BE2C (cell line): Measurements from ENCODE around the gene AHI1.

ENCODE experiments used
- DNase-seq: peaks from one replicate; pipeline ENCODE4 v3.0.0-alpha.2; 2020
- H3K27me3 ChIP-seq: fragments of 250-450 bp; sonication (Bioruptor Pico); 2 replicates; pipeline ENCODE4 v1.5.1; 2020; ENCODE audit warnings: mild to moderate bottlenecking
- H3K36me3 ChIP-seq: fragments of 250-450 bp; sonication (Bioruptor Pico); 2 replicates; pipeline ENCODE4 v1.5.1; 2020; ENCODE audit warnings: mild to moderate bottlenecking
- H3K4me1 ChIP-seq: fragments of 250-450 bp; sonication (Bioruptor Pico); 2 replicates; pipeline ENCODE4 v1.5.1; 2020
- H3K4me3 ChIP-seq: 2 replicates; pipeline ENCODE4 v1.5.1; 2011; ENCODE audit warnings: low read depth, low read length
- H3K9me3 ChIP-seq: fragments of 250-450 bp; sonication (Bioruptor Pico); 2 replicates; pipeline ENCODE4 v1.5.1; 2020
- CTCF ChIP-seq: IDR thresholded peaks from 2 replicates; pipeline ENCODE4 v1.5.1; 2012; ENCODE audit warnings: mild to moderate bottlenecking, low read depth, low read length

Gene AHI1

GRCh38 chr6:135403584-135403983 lies 94.0 kb downstream of the AHI1 start:
- Histone ChIP-seq H3K27me3 (no peaks in the 10 kb centered on the region), H3K36me3 (no peaks in the 10 kb centered on the region; the same call in 1 of the 2 replicates), H3K4me3 (no peak overlapping the region), H3K9me3 (no peaks in the 10 kb centered on the region), H3K4me1 (no peaks in the 10 kb centered on the region)
- TF ChIP-seq CTCF, result no peak
- DNase-seq, result no peak

GRCh38 chr6:135402311-135402710 lies 95.2 kb downstream of the AHI1 start:
- no peaks in the 10 kb centered on the region for H3K27me3 ChIP-seq
- H3K4me1 ChIP-seq, result no peaks in the 10 kb centered on the region
- no peak overlapping the region for H3K4me3 ChIP-seq
- H3K9me3 ChIP-seq, result no peaks in the 10 kb centered on the region
- no peak for TF ChIP-seq CTCF
- H3K36me3 ChIP-seq, result no peaks in the 10 kb centered on the region; the same call in 1 of the 2 replicates
- no peak for DNase-seq

- H3K36me3 ChIP-seq, result no peaks in the 10 kb centered on the region; the same call in 1 of the 2 replicates
- no peaks in the 10 kb centered on the region for H3K27me3 ChIP-seq
- H3K4me3 ChIP-seq, result no peak overlapping the region
- TF ChIP-seq CTCF, result no peak
- no peaks in the 10 kb centered on the region for H3K9me3 ChIP-seq
- no peak for DNase-seq
- no peaks in the 10 kb centered on the region for H3K4me1 ChIP-seq
These were observed 100.2 kb downstream of the AHI1 start for GRCh38 chr6:135397172-135397952.

GRCh38 chr6:135395136-135395535 lies 102.4 kb downstream of the AHI1 start:
- Histone ChIP-seq H3K4me1 (no peaks in the 10 kb centered on the region), H3K36me3 (no peaks in the 10 kb centered on the region), H3K9me3 (no peaks in the 10 kb centered on the region), H3K27me3 (no peaks in the 10 kb centered on the region), H3K4me3 (no peak overlapping the region)
- TF ChIP-seq CTCF, result no peak
- no peak for DNase-seq

GRCh38 chr6:135393289-135393688 lies 104.3 kb downstream of the AHI1 start:
- no peaks in the 10 kb centered on the region for H3K9me3 ChIP-seq
- no peak for DNase-seq
- no peaks in the 10 kb centered on the region for H3K36me3 ChIP-seq
- no peaks in the 10 kb centered on the region for H3K27me3 ChIP-seq
- H3K4me3 ChIP-seq, result no peak overlapping the region
- H3K4me1 ChIP-seq, result no peaks in the 10 kb centered on the region
- TF ChIP-seq CTCF, result no peak

- no peaks in the 10 kb centered on the region for H3K4me1 ChIP-seq
- H3K9me3 ChIP-seq, result no peaks in the 10 kb centered on the region
- DNase-seq, result no peak
- no peaks in the 10 kb centered on the region for H3K36me3 ChIP-seq
- no peak for TF ChIP-seq CTCF
- no peak overlapping the region for H3K4me3 ChIP-seq
- H3K27me3 ChIP-seq, result no peaks in the 10 kb centered on the region
These were observed 107.1 kb downstream of the AHI1 start for GRCh38 chr6:135390458-135390857.
